Endometrial microvascular endothelial cells (primary cell): Measurements from ENCODE around the gene CALML5. TPM values are rescaled to one million over a fixed set of nuclear protein-coding genes. Genes with fewer than 3 reads are reported as not detected.

Source experiments
- in situ Hi-C: cut with HindIII; loops from 2 replicates; pipeline ENCODE4 v1.10.0; 2017; ENCODE audit warnings: low sequenced_read_pairs, low pct_unique_long_range_greater_than_20kb; ENCODE audit errors: inconsistent ontology term
- total RNA-seq: library from RNA; depleted of rRNA; stranded (reverse); fragments of >200 nt; gene quantifications from one replicate; pipeline ENCODE4 v1.2.3, GENCODE V29; 2015; ENCODE audit errors: inconsistent ontology term

CALML5 gene
- total RNA-seq, 1 donor from 2014 or later = not detected

DNA sequence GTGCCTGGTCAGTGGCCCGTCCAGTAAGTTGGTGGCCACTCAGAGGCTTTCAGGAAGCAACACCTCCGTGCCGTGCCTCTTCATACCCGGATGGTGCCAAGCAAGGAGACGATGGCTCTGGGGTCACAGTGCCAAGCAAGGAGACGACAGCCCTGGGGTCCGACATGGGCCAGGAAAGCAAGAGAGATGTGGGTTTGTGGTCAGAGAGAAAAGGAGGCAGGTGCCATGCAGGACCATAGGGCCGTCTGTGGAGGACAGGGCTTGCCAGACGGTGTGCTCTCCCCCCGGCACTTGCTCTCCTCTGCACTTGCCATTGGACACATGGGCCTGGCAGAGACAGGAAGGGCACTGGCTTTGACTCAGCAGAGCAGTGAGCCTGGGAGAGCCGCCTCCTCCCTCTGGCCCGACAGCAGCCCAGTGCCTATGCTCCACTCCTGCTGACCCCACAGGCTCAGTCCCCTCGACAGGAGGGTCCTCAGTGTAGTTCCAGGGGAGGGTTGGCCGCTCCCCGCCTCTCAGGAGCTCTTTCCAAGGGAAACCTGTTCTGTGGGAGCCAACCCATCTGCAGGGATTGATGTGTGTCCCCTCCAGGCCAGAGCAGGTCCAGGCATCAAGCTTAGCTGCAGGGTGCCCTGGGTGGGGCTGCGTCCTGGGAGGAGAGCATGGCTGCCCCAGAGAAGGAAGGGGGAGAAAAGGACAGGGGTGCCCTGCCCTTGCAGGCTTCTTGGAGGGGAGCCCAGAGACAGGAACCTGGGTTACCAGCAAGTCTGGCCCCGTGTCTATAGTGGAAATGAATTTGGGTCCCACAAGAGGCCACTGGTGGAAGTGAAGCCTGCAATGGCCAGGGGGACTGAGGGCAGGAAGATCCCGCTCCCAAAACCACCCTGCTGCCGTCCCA lies 7.6 kb upstream of the CALML5 start:
- in situ Hi-C loops = no loop called here

DNA sequence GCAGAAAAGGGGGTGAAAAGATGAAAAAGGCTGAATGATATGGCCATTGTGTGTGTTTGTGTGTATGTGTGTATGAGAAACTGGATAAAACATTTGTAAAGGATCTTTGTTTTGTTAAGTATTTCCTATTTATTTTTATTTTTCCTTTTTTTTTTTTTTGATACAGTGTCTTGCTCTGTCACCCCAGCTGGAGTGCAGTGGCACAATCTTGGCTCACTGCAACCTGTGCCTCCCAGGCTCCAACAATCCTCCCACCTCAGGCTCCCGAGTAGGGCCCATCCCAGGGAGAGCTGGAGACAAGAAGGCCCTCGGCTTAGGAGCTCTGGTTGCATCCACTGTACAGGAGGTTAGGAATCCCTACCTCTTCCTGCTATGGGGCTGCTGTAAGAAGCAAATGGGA lies 6.9 kb upstream of the CALML5 start:
- in situ Hi-C loops = no loop called here

DNA sequence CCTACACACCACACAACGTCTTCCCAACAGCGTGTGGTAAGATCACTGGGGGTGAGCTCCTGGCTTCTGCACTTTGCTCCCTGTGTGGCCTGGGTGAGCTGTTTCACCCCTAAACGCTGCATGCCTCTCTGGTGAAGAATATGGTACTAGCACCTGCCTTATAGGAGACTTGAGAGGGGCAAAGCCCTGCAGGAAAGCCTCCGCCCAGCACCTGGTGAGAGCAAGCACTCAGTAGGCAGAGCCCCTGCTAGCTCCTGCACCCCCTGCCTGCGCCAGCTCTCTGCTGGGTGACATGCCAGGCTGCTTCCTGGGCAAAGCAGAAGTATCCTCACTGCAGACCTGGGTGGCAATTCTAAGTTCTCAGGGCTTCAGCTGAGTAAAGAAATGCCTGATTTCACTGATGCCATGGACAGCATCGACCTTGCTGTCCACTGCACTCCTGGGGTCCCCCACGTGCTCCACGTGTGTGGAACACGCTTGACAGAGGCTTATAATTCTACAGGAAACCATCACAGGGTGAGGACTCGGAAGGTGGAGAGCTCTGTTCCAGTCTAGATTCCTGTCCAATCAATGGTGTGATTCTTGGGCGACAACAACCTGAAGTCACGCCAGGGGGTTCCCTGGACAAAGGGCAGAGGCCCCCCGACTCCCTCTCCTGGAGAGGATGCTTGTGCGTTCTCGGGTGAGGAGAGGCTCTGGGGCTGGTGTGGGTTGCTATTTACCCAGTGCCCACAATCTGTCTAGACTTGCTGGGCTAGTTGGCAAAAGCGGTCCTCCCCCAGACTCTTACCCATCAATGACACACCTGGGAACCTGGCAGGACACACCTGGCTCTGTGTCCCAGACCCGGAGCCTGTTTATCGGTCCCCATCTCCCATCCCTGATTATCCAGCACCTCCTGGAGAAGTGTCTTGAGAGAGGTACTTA lies 5.0 kb upstream of the CALML5 start:
- in situ Hi-C loops = no loop called here

GRCh38 chr10:5503477-5503835 lies 4.1 kb upstream of the CALML5 start:
- in situ Hi-C loops = no loop called here

- in situ Hi-C loops = no loop called here
These were observed 3.5 kb upstream of the CALML5 start for GRCh38 chr10:5502571-5503476.

GRCh38 chr10:5502061-5502521 lies 2.7 kb upstream of the CALML5 start:
- in situ Hi-C loops = no loop called here

GRCh38 chr10:5500910-5501309 lies 1.5 kb upstream of the CALML5 start:
- in situ Hi-C loops = no loop called here

DNA sequence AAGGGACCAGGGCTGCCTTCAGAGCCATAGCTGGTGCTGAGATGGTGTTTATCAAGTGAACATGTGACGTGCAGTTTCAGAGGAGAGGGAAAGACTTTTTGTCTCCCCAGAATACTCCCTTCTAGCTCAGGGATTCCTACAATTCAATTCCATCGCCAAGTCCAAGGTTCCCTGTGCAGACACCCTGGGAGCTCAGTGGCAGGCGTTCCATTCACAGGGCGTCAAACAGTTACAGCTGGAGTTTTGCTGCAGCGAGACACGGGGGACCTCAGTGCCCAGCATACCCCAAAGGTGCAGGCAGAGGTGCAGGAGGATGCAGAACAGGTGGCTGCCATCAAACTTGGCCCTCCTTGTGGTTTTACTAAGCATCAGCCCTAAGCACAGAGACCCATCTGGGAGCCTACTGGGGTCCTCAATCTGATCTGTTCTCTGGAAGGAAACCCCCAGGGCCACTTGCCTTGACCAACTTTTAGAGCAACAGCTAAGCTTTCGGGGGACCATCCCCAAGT lies 846 bp upstream of the CALML5 start:
- in situ Hi-C loops = no loop called here

DNA sequence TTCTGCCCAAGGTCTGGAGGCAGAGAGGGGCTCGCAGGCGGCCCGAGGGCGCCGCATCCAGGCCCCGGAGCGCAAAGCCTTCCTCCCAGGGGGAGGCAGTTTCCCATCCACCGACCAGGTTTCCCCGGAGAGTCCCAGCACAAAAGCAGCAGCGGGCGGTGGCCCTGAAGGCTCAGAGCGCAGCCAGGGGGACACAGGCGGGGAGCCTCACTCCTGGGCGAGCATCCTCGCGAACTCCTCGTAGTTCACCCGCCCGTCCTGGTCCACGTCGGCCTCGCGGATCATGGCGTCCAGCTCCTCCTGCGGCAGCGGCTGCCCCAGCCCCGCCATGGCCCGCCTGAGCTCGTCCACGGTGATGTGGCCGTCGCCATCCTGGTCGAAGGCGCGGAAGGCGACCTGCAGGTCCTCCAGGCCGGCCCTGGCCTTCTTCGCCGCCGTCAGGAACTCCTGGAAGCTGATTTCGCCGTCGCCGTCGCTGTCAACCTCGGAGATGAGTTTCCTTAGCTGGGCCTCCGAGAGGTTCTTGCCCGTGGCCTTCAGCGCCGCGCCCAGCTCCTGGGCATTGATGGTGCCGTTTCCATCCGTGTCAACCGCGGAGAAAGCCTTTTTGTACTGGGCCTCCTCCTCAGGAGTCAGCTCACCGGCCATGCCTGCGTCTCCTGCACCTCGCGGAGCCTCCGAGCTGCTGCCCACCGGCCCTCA lies 428 bp downstream of the CALML5 start:
- in situ Hi-C loops = no loop called here

DNA sequence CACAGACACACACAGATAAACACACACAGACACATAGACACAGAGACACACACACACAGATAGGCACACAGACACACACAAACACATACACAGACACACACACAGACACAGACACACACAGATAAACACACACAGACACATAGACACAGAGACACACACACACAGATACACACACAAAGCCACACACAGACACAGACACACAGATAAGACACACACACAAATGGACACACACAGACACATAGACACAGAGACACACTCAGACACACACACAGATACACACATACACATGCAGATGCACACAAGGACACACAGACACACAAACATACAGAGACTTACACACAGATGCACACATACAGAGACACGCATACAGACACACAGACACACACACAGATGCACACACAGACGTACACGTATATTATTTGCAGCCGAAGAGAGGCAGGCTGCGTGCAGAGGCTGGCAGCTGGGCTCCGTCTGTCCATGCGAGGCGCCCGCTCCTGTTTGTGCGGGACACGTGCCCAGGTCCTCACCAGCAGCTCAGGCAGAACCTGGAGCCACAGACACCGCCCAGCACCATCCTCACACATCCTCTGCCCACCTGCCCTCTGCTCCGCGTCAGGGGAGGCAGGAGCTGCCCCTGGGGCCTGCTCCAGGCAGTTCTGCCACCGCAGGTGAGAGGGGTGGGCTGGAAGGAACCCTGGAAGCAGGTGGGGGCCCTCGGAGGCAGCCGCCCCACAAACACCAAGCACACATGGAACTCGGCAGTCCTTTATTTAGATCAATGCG lies 1.2 kb downstream of the CALML5 start:
- in situ Hi-C loops = no loop called here

DNA sequence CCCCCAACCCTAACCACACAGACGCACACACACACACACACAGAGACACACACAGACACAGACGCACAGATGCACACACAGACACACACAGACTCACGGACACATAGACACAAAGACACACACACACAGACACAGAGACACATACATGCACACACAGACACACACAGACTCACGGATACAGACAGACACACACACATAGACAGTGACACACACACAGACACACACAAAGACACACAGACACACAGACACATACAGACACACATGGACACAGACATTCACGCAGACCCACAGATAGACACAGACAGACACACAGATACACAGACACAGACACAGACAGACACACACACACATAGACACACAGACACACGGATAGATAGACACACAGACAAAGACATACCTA lies 2.1 kb downstream of the CALML5 start:
- in situ Hi-C loops = no loop called here

GRCh38 chr10:5496261-5497250 lies 2.8 kb downstream of the CALML5 start:
- in situ Hi-C loops = no loop called here

DNA sequence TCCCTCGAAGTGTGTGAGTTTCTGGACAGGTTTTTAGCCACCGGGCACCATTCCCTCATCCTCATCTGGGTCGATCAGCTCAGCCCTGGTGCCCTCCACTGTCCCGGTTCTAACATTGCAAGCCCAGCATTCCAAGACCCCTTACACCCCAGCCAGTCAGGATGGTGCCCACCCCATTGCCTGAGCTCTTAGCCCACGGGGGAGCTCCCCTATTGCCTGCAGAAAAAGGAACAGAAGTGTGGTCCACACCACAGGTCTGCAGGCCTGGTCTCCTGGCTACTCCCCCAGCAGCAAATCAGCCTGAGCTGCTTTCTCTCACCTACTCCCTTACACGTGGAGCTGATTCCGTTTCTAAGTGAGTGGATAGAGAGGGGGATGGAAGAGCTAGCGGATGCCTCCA lies 4.8 kb downstream of the CALML5 start:
- in situ Hi-C loops = no loop called here

DNA sequence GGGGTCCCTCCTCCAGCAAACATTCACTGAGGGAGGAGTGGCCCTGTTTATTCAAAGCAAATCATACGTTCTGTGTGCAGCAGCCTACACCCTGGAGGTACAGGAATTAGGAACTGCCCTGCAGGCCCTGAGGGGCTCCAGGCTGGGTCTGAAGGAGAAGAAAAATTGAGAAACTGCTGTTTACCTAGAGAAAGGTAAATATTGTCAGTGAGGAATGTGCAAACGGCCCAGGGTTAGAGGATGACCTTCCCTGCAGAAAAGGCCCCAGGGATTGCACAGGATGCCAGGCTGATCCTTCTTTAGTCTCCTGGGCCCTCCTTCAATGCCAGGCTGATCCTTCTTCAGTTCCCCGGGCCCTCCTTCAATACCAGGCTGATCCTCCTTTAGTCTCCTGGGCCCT lies 5.7 kb downstream of the CALML5 start:
- in situ Hi-C loops = no loop called here

DNA sequence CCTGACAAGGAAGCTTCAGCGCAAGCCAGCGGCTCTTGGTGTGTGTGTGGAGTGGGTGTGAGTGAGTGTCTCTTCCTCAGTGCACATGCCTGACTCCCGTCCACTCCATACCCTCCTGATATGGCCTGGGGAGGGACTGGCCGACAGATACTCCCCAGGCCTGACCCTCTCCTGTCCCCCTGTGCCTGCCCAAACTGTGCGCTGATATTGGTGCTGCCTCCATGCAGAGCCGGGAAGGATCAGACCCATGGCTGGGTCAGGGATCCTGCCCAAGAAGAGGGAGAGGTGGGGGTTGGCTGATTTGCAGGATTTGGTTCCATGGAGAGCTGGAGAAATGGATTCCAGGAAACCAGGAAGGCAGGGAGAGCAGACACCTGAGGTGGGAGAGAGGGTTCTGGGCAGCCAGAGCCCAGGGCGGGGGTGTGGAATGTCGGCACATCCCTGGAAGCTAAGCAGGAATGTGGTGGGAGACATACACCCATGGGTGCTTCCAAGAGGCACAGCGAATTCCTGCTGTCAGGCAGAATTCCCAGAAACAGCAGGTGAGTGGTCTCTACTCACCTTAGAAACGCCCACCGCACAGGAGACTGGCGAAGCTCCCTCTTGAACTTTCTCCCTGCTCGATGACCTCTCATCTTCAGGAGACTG lies 6.3 kb downstream of the CALML5 start:
- in situ Hi-C loops = no loop called here

DNA sequence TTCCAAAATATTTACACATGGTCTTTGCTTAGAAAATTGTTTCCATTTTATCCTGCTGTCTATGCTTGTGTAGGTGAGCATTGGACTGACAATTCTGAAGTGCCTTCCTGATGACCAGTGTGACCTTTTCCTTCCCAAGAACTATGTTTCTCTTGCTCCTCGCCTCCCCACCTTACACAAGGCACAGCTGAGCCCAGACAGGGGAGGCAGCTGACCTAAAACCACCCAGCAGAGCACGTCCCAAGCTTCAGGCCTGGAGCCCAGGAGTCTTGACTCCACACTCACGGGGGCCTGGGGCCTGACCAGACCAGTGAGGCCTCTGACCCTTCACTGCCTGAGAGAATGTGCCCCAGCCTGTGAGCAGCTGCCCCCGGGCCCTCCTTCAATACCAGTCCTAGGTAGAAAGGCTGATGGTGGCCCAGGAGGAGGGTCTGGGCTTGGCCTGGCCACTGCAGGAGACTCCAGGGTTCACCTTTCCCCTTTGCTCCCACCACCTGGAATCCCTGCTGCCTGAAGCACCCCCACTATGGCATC lies 7.0 kb downstream of the CALML5 start:
- in situ Hi-C loops = no loop called here
